ENCODE results near the gene GRAMD1A.
A peak's percentile ranks its signal among the peaks of the same experiment; 100 is the strongest.
"Not testable (repeated sequence)": the region's sequence is repeated elsewhere in the genome, so short reads cannot be mapped to it uniquely, and the experiment has no call there.

GRAMD1A gene

DNA sequence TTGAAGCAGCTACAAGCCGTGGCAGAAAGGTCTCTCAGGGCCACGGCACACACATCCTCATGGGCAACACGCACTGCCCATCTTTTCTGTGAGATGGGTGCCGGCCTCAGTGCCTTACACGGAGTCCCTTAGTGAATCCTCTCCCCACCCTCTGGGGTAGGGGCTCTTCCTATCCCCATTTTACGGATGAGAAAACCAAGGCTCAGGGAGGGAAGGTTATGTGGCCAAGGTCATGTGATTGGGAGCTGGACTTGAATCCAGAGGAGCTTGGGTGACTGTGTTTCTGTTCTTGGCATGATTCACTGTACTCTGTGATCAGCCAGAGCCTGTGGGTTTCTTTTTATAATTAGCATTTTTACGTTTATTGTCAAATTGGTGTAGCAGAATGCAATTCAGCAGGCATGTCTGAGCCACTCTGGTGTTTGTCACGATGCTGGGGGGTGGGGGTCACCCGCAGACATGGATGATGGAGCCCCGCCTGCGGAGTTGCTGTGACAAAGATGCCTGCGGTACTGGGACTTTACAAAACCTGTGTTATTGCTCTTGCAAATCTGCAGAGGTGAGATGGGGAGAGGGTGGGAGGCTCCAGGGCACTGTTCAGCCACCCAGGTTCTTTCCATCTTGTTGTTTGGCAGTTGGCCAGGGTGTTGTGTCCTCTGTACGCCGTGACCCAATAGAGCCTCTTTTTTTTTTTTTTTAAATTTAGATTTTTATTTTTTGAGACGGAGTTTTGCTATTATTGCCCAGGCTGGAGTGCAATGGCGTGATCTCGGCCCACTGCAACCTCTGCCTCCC is 34.7 kb downstream of the GRAMD1A start:
- DNase-seq (ENCODE audit: low read depth in 2 of 2) = no peak

DNA sequence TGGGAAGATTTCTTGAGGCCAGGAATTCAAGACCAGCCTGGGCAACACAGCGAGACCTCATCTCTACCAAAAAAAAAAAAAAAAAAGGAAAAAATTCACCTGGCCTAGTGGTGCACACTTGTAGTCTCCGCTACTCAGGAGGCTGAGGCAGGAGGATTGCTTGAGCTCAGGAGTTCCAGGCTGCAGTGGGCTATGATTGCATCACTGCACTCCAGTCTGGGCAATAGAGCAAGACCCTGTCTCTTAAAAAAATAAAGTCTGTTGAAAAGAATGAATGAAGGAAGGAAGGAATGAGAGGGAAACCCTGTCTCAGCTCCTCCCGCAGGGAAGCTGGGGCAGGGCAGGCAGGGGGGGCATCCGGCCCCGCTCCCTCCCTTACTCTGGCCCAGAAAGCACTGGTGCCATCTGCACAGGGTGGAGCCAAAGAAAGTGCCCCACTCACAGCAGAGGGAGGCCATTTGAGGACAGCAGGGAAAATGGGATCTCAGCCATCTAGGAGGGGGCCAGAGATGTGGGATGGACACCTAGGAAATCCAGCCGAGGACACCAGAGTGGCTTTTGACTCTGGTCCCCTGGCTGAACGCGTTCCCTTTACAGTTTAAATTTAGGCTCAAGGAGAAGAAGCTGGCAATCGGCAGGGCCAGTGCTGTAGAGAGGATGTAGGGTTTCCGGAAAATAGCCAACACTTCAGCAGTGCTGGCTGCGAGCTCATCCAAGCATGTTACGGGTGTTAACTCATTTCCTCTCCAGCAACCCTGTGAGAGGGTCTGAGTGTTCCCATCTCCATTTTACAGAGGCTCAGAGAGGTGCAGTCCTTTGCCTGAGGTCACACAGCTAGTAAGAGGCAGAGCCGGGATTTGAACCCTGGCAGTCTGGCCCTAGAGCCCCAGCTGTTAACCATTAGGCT is 37.8 kb downstream of the GRAMD1A start:
- DNase-seq (ENCODE audit: low read depth in 2 of 2) = no peak

DNA sequence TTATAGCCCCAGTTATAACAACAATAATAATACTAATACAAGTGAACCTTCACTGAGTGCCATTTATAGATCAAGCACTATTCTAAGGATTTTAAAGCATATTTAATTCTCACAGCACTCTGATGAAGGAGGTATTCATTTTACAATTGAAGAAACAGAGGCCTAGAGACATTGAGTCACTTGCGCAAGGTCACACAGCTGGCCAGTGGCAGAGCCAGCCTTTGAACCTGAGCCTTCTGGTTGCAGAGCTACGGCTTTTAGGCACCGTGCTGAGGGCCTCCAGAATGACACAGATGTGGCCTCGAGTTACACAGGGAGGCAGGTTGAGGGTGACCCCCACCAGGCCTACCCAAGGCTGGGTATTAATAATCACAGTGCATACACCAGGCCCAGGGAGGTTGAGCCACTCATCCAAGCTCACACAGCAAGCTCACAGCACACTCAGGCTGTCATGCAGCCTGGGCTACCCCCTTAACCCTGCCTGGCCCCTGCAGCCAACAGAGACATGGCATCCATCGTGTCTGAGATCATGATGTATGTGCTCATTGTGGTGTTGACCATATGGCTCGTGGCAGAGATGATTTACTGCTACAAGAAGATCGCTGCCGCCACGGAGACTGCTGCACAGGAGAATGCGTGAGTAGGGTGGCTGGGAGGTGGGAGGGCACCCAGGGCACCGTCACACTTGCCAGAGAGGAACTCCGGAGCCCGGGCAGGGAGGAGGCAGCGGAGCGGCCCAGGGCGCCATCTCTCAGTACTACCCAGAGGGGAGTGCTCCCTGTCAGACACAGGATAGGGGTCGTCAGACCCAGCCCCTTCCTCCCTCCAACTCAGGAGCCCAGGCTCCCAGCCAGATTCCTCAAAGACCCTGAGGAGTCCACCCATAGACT is 38.7 kb downstream of the GRAMD1A start:
- no peak for DNase-seq (ENCODE audit: low read depth in 2 of 2)

DNA sequence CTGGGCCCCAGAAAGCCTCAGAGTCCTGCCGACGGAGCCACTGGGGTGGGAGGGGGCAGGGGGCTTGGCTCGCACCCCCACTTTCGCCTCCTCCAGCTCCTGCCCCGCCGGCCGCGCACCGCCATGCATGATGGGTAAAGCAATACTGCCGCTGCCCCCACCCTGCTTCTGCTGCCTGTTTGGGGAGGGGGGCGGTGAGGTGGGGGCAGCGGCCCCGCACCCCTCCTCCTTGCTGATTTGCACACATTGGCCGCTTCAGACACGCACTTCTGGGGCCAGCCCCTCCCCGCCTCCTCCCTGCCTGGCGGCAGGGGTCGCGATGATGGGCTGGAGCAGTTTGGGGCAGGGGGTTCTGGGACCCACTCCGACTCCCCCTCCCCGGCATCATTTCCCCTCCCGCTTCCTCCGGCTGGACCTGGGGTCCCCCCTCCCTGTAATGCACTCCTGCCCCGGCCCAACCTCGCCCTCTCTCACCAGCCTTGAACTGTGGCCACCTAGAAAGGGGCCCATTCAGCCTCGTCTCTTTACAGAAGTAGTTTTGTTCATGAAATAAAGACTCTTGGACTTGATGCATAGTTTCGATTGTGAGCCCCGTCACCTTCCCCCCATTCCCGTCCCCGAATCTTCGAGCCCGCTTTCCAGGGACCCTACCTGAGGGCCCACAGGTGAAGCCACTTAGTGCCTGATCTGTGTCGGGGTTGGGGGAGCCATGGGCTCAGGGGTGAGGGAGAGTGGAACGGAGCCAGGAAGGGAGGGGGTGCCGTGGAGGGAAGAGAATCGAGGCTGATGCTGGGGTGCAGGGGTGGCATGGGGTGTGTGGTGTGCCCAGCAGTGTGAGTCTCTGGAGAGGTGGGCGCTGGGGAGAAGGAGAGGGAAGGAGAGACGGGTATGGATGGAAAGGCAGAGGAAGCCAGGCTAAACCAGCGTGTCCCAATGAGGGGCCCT is 40.0 kb downstream of the GRAMD1A start:
- DNase-seq (ENCODE audit: low read depth in 2 of 2) = no peak

DNA sequence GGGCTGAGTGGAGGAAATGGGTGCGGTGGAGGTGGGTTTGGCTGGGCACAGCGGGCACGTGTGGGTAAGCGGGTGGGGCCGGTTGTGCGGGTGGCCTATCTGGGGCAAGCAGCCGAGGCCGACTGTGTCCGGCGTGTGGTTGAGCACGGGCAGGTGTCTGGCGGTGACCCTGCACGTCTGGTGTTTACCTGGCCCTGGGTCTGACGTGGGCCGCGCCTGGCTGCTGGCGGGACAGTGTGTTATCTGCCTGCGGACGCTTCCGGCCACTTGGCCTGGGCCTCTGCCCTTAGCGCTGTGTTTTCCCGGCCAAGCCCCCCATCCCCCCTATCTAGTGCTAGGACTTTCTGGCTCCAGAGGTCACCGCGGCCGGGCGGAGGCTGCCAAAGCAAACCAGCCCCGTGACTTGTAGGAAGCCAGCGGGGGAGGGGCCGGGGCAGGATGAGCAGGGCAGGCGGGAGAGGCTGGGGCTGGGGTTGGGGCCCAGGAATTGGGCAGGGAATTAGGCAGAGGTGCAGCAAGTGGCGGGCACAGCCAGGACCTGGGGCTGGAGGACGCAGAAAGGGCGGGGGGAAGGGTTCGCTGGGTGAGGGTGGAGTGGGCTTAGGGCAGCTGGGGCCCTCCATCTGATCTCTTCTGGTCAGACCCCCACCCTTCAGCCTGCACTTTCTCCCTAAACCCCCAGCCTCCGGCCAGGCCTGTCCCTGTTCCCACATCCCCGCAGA is 40.9 kb downstream of the GRAMD1A start:
- no peak for DNase-seq (ENCODE audit: low read depth in 2 of 2)

DNA sequence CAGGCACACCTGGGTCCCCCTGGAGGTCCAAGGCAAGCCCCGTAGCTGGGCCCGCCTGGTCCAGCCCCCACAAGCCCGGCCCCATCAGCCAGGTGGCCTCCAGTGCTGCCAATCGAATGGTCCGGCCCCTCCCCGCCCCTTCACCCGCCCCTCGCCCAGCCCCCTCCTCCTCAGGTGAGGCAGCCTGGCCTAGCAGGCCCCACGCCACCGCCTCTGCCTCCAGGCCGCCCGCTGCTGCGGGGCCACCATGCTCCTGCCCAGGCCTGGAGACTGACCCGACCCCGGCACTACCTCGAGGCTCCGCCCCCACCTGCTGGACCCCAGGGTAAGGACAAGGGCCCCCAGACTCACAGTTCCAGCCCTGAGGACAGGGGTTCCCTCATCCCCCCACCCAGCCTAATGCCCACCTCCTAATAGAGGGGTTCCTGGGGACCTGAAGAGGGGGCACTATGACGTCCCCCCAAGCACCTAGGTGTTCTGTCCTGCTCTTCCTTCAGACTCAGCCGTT is 41.5 kb downstream of the GRAMD1A start, which contains the start of gene HPN:
Gene HPN (plus strand): TSS at position 174 of the 508 bp plus-strand sequence. CDS start 786 bp downstream, outside the sequence.
- DNase-seq (ENCODE audit: low read depth in 2 of 2) = no peak

DNA sequence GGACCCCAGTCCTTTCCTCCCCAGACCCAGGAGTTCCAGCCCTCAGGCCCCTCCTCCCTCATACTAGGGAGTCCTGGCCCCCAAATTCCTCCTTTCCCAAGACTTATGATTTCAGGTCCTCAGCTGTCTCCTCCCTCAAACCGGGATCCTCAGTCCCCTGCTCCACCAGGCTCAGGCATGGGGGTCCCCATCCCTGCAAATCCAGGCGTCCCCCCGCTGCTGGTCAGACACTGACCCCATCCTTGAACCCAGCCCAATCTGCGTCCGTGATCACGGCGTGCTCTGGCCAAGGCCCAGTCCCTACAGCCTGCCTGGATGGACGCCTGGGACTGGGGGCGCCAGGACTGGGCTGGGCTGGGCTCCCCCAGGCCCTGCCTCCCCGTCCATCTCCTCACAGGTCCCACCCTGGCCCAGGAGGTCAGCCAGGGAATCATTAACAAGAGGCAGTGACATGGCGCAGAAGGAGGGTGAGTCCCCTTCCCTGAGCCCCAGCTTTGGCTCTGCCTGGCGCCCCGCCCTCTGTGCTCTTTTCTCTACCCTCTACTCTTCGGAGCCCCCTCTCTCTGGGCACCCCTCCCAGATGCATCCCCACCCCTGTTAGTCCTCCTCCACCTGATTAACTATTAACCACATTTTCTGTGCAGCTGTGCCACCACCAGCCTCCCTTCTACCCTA is 42.1 kb downstream of the GRAMD1A start:
- no peak for DNase-seq (ENCODE audit: low read depth in 2 of 2)

DNA sequence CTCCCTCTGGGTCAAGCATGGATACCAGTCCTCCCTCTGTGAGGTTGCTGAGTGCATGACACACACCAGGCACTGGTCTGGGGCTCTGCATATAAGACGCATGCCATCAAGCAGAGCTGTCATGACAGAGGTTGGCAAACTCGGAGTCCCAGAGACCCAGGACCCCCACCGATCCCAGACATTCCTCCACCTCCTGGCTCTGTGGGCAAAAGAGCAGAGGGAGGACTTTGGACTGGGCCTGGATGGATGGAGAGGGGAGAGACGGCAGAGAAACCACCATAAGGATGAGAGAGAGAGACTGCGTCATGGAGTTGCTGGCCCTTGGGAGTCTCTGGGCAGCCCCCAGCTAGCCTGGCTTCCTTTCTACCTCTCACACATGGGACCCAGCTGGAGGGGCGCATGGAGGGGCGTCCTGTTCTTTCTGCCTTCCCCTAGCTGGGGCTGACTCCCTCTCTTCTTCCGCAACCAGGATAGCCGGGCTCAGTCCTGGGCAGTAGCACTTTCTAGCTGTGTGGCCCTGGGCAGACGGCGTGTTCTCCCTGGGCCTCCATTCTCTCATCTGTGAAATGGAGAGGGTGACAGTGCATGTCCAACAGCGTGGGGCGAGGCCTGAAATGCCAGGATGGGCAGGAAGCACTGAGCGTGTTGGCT is 43.0 kb downstream of the GRAMD1A start:
- no peak for DNase-seq (ENCODE audit: low read depth in 2 of 2)

DNA sequence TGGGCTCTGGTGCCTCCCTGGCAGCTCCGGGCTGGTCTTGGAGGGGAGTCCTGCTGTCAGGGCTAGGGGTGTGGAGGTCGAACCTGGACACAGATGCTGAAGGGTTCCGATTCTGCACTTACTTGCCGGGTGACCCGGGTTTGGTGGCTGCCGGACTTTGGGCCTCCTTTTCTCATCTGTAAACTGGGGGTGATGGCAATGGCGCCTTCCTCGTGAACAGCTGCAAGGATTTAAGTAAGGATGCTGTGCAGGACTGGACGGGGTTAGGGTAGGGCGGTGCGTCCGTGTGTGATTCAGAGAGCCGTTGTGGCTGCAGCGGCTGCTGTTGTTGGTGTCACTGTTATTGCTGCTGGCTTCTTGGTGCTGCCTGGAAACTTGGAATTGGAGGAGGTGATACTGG is 43.8 kb downstream of the GRAMD1A start:
- no peak for DNase-seq (ENCODE audit: low read depth in 2 of 2)

DNA sequence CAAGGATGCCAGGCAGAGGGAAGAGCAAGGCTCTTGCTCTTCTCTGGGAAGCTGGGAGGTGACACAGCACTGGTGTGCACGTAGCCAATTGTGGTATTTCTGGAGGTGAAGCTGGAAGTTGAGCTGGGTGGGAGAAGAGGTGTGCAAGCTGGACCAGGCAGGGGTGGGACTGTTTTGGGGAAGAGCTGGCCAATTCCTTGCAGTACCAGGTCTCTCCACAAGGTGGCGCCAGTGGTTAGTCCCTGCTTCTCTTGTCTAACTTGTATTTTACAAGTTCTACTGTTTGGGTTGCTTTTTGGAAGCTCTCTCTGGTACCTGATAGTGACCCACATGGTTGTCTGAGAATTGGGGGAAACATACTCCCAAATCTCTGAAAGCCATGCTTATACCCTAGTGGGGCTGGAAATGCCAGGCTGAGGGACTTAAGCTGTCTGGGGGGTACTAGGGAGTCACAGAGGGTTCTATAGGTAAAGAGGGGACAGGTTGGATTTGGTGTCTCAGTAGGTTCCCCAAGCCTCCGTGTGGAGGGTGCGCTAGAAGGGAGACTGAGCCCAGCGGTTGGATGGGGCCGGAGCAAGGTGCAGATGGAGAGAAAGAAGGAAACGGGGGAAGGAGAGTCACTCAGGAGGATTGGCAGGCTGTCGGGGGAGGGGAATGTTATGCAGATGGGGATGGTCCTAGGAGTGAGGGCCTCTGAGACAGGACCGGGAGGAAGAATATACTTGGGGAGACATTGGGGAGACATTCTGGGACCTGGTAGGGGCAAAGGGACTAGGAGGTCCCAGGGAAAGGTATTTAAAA is 44.4 kb downstream of the GRAMD1A start:
- peak; percentile 45 to 63 for DNase-seq (ENCODE audit: low read depth in 2 of 2)

DNA sequence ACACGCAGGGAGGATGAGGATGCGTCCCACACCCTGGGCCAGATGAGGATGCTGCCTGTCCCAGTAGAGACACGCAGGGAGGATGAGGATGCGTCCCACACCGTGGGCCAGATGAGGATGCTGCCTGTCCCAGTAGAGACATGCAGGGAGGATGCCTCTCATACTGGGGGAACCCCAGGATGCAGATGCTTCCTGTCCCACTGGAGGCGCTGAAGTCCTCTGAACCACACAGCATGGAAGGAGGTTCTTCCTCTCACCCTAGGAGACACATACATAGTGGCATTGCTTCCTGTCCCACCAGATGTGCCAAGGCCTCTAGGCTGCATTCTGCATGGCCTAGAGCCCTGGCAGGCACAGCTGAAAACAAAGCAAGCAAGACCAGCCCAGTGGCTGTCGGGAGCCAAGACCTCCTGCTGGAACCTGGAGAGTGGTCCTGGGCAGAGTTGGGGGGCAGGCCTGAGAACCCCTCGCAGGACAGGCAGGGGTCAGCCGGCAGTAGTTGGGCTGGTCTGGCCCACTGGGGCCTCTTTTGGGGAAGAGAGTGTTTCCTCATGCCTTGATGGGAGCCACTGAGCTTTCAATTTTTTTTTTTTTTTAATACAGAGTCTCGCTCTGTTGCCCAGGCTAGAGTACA is 45.7 kb downstream of the GRAMD1A start:
- no peak for DNase-seq (ENCODE audit: low read depth in 2 of 2)

DNA sequence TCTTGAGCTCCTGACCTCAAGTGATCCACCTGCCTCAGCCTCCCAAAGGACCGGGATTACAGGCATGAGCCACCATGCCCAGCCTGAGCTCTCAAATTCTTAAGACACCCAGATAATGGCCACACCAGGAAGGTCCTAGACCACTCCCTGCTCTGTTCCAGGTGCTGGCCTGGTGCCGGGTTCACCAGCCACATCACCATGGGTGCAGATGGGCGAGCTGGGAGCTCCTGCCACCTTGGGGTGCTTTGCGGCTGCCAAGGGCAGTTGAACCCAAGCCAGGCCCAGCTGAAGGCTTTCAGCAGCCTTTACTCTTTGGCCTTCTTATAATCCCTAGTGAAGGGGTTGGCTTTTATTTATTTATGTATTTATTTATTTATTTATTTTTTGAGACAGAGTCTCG is 46.3 kb downstream of the GRAMD1A start:
- DNase-seq (ENCODE audit: low read depth in 2 of 2) = no peak

DNA sequence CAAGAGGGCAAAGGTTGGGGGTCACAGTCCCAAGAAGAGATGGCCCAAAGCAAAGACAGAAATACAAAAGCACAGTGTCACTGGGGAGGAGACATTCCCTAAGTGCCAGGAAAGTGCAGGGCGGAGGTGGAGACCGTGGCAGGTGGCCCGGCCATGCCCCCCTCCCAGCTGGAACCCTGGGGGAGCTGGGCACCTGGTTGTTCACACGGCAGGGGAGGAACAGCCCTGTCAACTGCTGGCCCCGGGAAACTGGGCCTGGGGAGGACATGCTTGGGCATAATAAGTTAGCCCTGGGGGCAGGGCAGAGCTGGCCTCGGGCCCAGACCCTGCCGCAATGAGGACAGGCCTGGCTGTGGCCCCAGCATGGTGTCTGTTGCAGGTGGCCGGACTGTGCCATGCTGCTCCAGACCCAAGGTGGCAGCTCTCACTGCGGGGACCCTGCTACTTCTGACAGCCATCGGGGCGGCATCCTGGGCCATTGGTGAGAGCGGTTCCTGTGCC is 48.8 kb downstream of the GRAMD1A start:
- no peak for DNase-seq (ENCODE audit: low read depth in 2 of 2)

DNA sequence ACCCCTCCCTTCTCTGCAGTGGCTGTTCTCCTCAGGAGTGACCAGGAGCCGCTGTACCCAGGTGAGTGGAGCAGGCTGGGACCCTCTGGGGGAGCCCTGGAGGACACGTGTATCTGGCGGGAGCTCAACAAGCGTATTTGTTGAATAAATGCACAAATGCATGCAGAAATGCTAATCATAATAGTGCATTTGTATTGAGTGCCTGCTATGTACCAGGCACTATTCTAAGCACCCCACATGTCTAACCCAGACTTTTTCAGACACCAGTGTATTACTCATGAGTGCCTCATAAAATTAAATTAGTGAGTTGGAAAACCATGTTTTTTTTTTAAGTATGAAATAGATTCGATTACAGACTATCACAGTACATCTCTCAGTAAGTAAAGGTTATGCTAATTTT is 49.3 kb downstream of the GRAMD1A start:
- no peak for DNase-seq (ENCODE audit: low read depth in 2 of 2)

DNA sequence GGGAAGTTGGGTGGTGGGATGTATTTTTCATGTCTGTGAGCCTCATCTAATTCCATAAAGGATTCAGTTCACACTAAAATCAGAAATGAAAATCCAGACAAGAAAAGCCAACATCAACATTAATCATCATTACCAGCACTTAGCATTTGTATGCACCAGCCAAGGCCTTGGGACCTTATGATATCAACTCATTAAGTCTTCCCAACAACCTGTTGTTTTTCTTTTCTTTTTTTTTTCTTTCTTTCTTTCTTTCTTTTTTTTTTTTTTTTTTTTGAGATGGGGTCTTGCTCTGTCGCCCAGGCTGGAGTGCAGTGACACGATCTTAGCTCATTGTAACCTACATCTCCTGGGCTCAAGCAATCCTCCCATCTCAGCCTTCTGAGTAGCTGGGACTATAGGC is 50.5 kb downstream of the GRAMD1A start:
- DNase-seq (ENCODE audit: low read depth in 2 of 2) = not testable (repeated sequence)

DNA sequence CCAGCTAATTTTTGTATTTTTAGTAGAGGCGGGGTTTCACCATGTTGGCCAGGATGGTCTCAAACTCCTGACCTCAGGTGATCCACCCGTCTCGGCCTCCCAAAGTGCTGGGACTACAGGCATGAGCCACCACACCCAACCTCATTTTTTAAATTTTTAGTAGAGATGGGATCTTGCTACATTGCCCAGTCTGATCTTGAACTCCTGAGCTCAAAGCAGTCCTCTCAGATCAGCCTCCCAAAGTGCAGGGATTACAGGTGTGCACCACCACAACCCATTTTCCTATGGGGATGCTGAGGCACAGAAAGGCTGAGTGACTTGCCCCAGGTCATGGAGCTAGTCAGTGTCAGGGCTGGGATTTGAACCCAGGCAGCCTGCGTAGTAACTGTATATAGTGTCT is 51.1 kb downstream of the GRAMD1A start:
- DNase-seq (ENCODE audit: low read depth in 2 of 2) = not testable (repeated sequence)

DNA sequence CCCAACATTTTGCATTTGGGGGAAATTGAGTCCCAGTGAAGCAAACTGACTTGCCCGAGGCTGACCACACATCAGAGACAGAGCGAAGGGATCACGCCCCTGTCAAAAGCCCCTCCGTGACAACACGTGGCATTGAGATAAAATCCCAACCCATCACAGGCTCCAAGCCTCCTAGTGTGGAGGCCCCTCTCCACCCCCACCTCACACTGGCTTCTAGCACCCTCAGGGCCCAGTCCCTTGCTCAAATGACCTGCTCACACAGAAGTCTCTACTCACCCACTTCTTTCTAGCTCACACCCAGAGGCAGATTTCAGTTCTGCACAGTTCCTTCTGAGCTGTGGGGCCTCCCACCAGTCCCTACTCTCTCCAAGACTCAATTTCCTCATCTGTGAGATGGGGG is 51.7 kb downstream of the GRAMD1A start:
- DNase-seq (ENCODE audit: low read depth in 2 of 2) = no peak
